Dermis microvascular lymphatic vessel endothelial cell (primary cell): ENCODE data around the gene ROR2. TPM values are rescaled to one million over a fixed set of nuclear protein-coding genes. Genes with fewer than 3 reads are reported as not detected.

Source experiments
- DNase-seq, 2 donors: peaks; one replicate each; pipeline versions ENCODE4 v3.0.0 to v3.0.0-alpha.2; 2010; ENCODE audit warnings: low read depth in 2 of 2
- total RNA-seq: library from RNA; depleted of rRNA; stranded (reverse); fragments of >200 nt; gene quantifications from 2 replicates; pipeline ENCODE4 v1.2.1, GENCODE V29; 2014

Gene ROR2
- total RNA-seq, 1 donor from 2014 or later = not detected

DNA sequence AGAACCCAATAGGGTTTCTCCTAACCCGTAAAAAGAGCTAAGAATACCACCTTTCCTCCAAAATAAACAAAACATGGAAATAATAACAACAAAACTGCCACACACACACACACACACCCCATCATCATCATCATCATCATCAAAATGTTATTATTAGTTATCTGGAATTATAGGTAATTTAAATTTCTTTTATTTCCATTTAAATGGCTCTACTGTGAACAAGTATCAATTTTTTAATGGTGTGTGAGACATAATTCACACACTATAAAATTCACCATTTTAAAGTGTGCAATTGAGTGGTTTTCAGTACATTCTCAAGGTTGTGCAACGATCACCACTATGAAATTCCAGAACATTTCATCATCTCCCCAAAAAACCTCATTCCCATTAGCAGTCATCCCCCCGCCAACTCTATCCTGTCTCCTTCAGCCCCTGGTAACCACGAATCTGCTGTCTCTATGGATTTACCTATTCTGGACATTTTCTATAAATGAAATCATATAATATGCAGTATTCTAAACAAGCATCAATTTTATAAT, 172.7 kb downstream of the ROR2 start:
- no peak for DNase-seq

DNA sequence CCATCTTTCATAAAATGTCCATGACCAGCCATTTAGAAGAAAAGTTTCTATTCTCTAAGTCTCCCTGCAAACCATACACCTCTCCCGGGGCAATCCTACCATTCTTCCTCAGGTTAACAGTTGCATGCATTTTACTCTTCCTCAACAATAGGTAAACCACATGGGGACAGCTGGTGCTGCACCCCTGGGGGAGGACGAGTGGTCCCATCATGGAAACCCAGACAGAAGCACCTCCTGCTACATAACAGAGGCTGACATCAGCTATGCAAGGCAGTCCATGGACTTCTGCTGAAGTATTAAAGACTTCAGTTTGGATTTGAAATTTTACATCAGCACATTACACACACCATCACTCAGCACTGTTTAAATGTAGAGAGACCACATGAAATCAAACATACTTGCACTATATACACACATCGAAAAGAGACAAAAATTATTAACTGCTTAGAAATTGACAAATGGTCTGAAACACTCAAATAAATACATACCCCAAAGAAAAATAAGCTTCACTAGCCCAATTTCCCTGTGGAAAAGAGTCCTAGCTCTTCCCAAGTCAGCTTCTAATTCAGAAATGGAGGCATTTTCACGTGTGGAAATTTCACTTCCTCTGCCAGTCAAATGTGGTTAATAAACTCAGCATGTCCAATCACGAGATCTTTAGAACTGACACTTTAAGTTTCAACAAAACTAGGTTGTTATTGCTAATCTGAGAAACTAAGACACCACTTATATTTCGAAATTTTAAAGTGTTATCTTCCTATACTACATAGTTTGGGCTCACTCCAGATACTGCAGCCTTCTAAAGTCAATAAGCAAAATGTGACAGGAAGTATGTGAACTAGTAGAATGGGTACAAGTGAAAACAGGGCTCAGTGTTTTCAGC, 173.4 kb downstream of the ROR2 start:
- DNase-seq = no peak

DNA sequence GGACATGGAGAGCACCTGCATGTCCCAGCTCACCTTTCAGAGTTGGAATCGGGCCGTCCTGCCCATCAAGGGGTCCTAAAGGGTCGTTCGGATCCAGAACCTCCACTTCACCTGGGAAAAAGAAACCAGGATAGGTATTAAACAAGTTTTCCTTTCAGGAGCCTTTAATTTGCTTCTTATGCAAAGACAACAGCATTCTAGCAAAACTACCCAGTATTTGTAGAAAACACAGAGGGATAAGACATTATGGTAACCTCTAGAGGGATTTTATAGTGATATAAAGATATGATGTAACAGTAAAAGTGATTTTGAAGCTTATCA, 174.4 kb downstream of the ROR2 start:
- no peak for DNase-seq

DNA sequence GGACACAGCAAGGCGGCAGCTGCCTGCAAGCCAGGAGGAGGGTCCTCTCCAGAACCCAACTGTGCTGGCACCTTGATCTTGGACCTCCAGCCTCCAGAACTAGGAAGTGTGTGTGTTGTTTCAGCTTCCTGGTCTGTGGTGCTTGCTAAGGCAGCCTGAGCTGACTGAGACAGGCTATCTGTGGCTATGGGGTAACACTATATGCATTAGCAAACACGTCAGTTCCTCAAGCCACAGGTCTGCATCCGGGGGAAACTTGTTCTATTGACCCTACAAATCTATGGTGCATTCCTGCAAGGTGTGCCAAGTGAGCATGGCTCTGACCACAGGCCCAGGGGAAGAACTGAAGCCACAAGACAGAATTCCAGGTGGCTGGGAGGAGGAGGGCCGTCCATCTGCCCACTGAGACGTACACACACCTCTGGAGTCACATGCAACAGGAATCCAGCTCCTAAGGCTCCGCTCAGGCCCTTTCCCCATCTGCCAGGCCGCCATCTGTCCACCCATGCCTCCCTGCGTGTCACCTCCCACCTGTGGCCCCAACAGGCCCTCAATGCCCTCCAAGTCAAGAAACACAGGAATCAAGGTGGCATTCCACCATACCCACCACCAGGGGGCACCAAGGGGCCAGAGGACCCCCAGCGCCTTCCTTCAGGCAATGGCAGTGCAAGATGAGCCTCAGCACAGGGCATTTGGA, 174.9 kb downstream of the ROR2 start:
- peak; percentile 4 to 49 for DNase-seq

DNA sequence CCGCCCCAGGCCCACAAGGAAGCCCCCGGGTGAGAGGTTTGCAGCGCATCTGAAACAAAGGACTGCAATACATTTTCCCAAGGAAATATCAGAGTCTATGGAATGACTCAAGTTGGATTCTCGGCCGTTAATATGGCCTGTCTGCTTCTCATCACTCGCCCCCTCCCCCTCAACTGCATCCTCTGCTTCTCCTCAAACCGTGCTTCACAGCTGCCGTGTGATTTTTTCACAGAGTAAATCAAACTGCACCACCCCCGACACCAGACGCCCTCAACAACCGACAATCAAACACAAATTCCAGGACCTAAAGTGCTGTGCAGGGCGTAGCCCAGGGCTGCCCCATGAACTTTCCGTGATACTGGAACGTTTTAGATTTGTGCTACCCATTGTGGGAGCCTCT, 176.9 kb downstream of the ROR2 start:
- DNase-seq = no peak

DNA sequence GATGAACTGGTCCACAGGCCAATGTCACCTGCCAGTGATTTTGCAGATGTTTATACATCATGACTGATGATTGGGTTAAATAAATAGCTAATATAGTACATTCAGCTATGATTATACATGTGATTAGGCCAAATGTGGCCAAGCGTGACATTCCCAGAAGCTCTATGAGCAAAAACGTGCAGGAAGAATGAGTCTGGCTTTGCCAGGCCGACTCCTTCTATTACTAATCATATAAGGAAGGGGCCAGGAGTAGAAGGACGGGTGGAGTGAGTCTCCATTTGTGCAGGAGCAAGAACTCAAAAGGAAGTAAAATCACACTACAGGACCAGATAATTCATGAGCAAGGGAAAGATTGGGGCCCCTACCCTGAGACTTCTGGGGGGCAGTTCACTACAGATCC, 178.2 kb downstream of the ROR2 start:
- no peak for DNase-seq

DNA sequence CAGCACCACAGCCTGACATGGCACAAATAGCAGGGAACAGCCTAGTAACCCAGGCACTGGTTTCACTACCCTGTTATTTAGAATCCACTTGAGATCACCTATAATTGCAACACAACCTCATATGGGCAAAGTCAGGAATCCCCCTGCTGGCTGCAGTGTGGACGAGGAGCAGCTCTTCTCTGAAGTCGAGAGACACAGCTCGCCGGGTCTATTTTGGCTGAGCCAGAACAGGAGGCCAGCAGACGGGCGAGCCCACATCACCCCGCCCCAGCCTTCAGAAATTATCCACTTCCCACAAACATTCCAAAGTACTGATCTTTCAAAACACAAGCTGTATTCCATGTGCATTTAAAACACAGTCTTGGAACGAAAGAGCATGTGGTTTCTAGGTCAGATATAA, 179.0 kb downstream of the ROR2 start:
- no peak for DNase-seq

DNA sequence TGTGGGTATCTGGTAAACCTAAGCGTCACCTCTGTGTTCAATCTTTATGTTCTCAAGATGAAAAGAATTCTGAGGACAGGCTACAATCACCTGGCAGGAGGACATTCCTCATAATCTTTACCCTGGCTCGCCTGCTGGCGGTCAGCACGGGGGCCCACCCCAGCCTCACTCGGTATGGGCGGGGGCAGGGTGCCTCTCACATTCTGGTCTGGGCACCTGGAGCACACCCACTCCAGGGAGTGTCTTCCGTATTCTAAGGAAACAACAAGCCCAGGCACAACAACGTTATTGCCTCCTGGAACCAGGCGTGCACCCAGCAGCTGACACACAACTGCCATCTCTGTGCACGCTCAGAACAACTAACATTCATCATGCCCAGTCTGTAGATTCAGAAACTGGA, 179.8 kb downstream of the ROR2 start:
- DNase-seq = no peak

DNA sequence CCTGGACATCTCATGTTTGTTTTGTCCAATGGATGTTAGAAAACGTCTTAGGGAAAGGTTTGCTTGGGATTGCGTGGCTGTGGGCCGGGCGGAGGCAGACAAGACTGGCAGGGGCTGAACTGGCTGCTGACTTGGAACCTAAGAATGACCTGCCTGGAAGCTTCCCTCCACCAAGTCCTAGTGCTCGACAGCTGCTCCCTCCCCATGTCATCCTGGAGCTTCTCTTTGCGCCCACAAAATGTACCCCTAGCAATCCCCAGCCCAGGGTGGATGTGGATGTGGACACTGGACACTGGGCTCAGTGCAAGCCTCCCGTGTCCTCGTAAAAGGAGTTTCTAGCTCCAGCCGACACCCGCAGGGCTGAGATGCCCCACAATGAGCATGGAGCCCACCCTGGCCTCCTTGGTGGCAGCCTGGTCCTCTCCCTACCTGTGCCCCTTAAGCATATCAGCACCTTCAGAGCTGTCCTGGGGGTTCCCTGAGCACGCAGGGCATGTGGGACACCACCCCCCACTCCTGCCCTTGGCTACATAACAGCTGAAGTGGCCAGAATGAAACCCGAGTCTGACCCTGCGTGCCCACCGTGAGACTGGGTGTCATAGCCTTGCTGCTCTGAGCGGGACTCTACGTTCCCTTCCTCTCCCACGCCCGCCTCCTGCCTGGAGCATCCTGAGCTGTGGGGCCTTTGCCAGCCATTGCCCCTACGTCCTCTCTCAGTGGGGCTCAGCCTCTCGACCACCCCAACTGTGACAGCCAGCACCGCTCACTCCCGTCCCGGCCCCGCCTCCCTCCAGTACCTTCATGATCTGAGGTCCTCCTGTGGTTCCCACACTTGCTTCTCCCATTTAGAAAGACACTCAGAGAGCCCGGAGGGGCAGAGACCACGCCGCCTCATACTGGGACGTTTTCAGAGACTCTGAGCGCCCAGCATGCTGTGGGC, 180.8 kb downstream of the ROR2 start:
- no peak for DNase-seq

DNA sequence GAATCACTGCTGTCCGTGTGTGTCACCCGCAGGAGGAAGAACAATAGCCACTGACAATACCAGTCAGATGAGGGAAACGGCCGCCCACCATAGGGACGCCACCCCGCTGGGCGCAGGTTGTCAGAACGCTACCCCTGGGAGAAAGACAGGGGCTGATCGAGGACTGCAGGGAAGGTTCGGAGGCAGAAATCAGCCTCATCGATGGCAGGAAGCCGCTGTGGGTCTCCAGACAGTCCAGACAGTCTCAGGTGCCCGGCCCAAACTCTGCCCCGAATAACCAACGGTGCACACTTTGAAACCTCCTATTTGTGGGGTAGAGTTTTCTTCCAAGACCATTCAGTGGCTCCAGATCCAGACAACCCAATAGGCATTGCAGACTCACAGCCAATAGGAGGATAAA, 181.5 kb downstream of the ROR2 start:
- DNase-seq = no peak

DNA sequence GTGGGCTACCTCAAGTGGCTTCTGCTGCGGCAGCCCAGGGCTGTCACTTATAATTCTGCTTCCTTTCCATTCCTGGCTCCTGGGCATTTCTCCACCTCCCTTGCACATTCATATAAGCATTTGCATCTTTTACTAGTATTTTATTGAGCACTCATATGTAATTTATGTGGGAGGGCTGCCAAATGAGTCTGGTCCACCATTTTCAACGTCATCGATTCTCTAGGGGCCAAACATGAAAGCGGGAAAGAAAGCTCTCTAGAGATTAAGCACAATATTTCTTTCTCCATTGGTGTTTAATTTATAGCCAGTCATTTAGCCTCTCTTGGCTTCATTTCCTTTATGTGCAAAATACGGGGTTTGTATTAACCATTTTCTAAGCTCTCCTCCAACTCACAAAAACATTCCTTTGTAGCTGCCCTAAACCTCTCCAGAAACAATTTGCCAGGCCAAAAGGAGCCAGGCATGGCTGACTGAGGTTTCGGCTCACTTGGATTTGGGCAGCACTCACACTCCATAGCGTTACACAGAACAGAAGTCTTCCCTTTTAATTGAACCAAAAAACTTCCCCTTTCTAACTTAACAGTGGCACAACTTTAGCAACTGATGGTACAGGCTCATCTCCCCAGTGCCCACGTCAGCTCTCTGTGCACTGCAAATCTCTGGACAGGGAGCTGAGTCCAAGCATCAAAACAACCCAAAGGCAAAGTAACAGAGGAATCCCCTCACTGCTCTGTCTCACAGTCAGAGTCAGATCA, 183.5 kb downstream of the ROR2 start:
- DNase-seq = no peak

DNA sequence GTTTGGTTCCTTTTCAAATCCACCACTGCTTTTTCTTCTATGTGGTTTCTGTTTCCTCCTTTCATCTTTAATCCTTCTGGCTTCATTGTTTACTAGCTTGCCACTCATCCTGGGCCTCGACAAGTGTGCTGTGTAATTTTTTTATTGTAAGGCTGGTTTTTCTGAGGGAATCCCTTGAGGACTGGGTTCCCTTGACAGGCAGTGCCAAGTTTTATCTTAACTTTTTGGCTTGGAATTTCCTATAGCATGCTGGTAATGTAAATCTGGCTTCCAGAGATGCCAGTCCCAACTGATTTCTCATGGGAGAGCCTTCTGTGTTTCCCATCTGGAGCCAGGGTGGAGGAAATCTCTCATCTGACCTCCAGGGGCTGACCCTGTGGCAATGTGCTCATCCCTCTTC, 184.7 kb downstream of the ROR2 start:
- DNase-seq = no peak

DNA sequence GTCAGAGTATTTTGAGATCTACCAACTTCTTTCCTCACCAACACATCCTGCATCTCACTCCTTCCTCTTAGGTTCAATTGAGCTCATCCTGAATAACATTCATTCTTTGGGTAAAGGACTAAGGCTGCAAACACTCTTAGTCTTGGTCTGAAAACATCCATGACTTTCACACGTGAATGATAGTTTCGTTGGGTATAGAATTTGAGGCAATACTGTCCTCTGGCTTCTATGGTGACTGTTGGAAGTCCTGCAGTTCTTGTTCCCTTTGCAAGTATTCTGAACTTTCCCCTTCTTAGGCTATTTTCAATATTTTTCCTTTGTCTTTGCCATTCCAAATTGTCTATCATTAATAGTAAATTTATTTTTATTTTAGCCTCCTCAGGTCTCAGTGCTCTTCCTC, 185.4 kb downstream of the ROR2 start:
- no peak for DNase-seq

DNA sequence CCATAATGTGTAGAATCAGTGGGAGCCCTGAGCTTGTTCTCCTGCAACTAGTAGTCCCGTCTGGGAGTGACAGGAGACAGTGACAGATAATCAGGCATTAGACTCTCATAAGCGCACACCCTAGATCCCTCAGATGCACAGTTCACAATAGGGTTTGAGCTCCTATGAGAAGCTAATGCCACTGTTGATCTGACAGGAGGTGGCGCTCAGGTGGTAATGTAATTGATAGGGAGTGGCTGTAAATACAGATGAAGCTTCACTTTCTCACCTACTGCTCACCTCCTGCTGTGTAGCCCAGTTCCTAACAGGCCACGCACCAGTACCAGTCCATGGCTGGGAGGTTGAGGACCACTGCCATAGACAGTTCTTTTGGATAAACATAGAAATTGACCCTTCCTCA, 188.7 kb downstream of the ROR2 start:
- DNase-seq = no peak

DNA sequence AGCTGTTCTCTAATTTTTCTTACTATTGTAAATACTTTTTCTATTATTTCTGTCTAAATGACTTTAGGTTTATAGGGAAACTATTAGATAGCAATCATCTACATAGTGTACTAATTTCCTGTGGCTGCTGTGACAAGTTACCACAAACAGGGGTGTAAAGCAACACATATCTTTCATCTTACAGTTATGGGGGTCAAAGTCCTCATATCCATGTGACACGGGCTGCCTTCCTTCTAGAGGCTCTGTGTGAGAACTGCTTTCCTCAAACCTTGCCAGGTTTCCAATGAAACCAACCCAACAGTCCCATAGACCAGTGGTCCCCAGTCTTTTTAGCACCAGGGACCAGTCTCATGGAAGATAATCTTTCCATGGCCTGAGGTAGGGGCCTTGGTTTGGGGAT, 189.1 kb downstream of the ROR2 start:
- no peak for DNase-seq

DNA sequence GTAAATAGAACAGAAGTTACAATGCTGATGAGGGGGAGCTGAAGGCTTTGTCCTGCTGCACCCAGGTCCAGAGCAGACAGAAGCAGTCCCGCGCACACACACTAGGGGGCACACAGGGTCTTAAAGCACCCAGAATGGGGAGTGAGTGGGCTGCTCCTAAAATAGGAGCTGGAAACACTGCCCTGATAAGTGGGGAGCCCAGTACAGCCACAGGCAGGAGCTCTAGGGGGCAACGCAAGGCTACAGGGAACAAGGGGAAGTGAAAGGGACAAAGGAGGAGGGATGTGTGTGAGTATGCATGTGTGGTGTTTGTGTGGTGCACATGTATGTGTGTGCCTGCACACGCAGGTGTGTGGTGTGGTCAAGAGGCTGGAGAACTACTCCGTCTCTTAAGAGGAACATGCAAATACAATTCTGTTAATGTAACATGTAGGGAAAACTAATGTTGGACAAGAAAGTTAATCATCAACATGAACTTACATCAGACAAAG, 191.5 kb downstream of the ROR2 start:
- peak; percentile 6 to 21 for DNase-seq

DNA sequence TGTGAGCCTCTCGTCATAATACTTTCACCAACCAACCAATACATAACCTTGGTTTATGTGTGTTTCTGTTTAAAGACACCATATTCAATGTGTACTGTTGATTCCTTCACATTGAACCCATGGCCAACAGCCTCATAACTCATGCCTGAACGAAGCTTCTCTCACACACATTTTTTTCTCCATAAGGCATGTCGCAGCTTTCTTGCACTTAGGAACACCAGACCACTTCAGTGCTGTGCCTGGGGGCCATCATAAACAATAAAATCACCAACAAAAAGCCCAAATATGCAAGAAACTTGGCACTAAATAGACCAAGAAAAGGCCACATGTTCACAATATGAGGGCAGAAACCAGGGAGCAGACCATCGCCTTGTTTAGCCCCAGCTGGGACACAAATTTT, 192.2 kb downstream of the ROR2 start:
- no peak for DNase-seq

DNA sequence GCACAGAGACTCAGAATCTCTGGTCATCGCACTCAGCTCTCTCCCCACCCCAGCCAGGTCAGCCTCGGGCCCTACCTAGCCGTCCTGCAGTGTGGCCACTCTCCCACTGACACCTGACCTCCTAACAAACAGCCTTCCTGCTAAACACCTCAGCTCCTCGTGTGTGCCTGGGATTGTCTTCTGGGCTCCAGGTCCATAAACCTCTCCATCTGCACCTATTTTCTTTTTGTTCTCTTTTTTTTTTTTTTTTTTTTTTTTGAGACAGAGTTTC, 193.6 kb downstream of the ROR2 start:
- DNase-seq = no peak

DNA sequence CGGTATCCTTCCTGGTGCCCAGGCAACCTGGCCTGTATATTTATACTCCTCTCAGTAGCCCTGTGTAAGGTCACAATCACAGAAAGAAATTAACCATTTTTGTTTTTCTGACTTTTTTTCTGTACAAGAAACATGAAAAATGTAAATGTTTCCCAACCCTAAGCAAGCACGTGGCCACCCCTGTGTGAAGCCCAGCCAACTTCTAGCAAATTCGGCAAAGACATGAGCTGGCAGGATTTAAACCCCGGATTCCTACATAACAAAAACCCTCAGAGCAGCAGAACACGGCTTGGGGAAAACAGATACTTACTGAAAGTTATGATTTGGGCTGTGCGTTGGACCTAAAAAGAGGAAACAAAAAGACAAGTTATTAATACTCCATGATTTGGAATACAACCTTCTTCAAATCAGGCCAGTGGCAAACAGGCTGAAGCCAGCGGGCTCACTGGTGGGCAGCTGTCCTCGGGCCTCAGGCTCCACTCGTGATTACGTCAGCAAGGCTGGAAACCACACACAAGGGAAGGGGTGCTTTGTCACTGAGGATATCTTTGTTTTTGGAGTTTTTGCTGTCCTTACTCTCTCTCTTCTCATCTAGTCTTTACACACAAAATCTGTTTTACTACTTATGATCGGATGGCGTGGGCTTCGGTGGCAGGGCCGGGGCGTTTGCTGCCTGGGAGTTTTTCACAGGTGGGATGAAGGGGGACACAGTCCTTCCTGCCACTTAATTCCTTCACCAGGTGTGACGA, 194.1 kb downstream of the ROR2 start:
- no peak for DNase-seq

DNA sequence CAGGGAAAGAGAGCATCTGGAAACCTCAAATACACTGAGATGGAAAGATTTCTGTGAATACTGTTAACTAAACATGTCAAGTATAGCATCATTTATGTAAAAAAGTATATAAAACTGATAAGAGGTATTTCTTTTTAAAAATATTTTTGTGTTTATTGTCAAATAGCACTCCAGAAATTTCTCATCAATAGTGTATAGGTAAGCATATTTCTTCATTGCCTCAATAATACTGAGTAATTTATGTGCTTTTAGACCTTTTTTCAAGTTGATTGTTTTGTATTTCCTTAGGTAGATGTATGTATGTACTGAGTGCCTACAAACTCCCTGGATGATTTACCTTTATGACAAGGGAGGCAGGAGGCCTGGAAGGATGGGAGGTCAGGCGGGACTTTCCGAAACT, 196.3 kb downstream of the ROR2 start:
- no peak for DNase-seq

DNA sequence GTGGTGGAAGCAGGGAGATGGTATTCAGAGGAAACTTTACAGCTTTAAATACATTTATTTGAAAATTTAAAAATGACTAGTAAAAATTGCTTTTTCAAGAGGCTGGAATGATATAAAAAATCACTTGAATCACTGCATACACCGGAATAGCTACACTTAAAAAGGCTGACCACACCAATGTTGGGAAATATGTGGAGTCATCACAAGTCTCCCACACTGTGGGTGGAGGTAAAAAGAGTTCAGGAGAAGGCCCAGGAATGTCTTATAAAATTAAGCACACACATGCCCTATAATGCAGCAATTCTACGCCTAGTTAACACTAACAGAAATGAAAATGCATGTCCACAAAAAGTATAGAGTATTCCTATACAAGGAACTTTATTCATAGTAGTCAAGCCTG, 198.1 kb downstream of the ROR2 start:
- no peak for DNase-seq
